ENCODE results near the gene ABHD1.
A peak's percentile ranks its signal among the peaks of the same experiment; 100 is the strongest.

The ABHD1 gene

DNA sequence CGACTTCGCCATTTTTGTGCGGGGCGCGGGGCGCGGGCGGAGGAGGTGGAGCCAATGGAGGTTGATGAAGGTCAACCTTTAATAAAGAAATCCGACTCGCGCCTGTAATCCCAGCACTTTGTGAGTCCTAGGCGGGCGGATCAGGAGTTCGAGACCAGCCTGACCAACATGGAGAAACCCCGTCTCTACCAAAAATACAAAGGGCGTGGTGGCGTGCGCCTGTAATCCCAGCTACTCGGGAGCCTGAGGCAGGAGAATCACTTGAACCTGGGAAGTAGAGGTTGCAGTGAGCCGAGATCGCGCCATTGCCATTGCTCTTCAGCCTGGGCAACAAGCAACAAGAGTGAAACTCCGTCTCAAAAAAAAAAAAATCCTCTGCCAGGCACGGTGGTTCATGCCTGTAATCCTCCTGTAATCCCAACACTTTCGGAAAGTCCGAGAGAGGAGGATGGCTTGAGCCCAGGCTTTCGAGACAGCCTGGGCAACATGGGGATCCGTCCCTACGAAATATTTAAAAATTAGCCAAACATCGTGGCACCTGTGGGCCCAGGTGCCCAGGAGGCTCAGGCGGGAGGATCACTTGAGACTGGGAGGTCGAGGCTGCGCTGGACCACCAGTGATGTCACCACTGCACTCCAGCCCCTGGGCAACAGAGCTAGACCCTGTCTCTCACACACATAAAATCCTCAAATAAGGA, 11.3 kb downstream of the ABHD1 start:
- peak overlapping the region; percentile 88 for H3K4me3 ChIP-seq (ENCODE audit: low read depth, low read length)

DNA sequence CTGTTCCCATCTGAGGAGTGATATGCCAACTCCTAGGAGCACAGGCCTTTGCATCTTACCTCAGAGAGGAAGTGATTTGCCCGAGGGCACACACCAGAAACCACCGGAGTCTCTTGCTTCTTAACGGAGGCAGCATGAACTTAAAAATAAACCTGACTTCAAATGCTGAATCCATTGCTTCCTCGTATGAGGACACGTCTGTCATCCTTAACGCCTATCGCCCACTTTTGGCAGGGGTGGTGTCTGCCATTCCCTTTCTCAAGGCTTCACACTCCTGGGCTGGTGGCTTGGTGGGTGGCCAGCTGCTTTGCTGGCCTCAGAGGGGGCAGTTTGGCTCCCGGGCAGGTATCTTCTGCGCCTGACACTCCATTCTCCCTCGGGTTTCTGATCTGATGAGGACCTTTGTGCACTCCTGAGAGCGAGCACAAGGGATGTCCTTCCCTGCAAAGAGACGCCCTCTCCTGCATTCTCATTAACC, 11.9 kb downstream of the ABHD1 start:
- no peak overlapping the region for H3K4me3 ChIP-seq (ENCODE audit: low read depth, low read length)

GRCh38 chr2:27136751-27137150, 13.1 kb downstream of the ABHD1 start:
- H3K4me3 ChIP-seq (ENCODE audit: low read depth, low read length), result no peak overlapping the region

DNA sequence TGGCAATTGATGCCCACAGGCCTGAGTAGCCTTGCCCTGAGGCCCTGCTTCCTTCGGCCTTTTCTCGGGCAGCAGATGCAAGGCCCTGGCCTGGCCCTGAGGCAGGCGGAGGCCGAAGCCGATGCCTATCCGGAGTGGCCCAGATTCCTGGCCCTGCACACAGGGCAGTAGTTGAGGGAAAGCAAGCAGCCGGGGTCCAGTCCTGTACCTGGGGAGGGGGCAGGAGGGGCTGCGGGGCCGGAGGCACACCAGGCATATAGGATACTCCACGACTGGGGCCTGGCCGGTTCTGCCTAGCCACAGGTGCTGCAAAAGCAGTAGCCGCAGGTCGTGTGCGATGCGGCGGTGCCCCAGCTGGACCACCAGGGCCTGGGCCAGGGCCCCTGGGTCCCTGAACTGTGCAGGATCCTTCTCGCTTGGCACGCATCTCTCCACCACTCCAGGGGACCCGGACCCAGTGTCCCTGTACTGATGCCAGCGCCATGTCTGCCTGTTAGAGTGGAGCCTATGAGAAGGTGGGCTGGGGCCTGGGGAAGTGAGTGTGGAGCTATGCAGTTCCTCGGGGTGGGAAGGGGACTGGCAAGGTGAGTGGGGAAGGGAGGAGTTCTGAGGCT, 13.8 kb downstream of the ABHD1 start:
- H3K4me3 ChIP-seq (ENCODE audit: low read depth, low read length), result no peak overlapping the region

- no peak overlapping the region for H3K4me3 ChIP-seq (ENCODE audit: low read depth, low read length)
These were observed 14.5 kb downstream of the ABHD1 start for GRCh38 chr2:27138111-27138510.

DNA sequence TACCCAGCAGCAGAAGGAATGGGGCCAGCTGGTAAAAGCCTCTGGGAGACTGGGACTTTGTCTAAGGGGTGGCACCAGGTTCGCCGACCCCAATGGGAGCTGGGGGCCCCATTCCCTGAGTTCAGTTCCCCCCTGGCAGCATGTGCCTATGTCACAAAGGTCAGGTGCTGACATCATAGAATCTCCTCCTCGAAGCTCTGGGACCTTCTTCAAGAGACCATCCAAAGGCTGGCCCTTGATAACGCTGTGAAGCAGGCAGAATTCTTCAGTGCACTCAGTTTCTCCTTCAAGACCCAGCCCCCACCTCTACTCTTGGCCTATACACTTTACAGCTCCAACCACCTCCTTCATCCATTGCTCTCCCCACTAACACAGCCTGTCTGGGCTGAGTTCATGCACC, 15.7 kb downstream of the ABHD1 start, which contains the start of gene PRR30:
Gene PRR30, minus strand, starts transcription at position 101 of the 400 bp plus-strand sequence. CDS start 1,081 bp downstream, outside the sequence.
- H3K4me3 ChIP-seq (ENCODE audit: low read depth, low read length), result no peak within 1 kb of the TSS

- H3K4me3 ChIP-seq (ENCODE audit: low read depth, low read length), result no peak overlapping the region
These were observed 19.7 kb downstream of the ABHD1 start for GRCh38 chr2:27143285-27143684.

- no peak overlapping the region for H3K4me3 ChIP-seq (ENCODE audit: low read depth, low read length)
These were observed 22.1 kb downstream of the ABHD1 start for GRCh38 chr2:27145682-27146081.

GRCh38 chr2:27147935-27148334, 24.3 kb downstream of the ABHD1 start:
- no peak overlapping the region for H3K4me3 ChIP-seq (ENCODE audit: low read depth, low read length)

DNA sequence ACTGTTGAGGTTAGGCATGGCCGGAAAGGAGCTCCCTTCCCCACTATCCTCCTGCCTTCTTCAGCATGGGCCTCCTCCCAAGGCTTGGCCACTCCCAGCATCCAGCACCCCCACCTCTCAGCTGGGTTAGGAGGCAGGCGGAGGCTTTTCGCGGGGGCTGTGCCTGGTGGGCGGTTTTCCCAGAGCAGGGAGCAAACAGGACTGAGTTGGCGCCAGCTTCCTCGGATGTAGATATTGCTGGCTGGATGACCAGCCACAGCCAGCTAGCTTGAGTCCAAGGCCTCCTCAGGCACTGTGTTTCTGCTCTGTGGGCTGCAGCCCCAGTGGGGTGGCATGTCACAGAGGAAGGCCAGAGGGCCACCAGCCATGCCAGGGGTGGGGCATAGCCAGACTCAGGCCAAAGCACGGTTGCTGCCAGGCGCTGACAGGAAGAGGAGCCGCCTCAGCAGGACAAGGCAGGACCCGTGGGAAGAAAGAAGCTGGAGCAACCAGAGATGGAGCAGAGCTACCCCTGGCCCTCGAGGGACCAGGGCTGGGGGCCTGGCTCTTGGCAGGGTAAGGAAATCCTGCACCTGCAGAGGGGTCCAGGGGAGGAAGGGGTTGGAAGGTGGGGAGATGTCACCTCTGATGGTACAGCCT, 25.3 kb downstream of the ABHD1 start, which contains the start of gene TCF23:
Gene TCF23, plus strand, starts transcription at position 204 of the 639 bp plus-strand sequence. Its CDS starts 130 bp downstream, at position 334.
- H3K4me3 ChIP-seq (ENCODE audit: low read depth, low read length), result no peak within 1 kb of the TSS

DNA sequence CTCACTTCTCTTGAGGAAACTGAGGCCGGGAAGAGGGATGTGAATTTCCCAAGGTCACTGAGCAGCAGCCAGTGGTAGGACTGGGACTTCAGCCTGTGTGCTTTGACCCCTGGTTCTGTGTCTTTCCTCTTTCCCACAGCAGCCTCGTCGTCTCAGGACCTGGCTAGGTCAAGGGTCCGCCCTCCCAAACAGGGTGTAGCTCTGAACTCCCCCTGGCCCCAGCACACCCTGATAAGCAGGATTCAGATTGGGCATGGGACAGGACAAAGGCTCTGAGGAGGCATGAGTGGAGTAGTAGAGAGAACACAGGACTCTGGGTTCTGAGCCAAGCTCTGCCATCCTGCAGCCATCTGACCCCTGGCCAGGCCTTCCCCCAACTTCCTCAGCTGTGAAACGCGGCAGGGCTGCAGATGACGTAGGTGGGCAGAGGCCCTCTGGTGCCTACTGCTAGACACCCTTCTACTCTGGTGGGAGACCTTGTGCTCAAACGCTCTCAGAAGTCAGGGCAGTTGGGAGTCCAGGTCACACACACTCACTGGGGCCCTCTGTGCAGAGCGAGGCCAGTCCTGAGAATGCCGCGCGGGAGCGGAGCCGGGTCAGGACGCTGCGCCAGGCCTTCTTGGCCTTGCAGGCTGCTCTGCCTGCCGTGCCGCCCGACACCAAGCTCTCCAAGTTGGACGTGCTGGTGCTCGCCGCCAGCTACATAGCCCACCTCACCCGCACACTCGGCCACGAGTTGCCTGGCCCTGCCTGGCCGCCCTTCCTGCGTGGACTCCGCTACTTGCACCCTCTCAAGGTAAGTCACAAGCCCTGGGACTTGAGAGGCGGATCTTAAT, 26.2 kb downstream of the ABHD1 start:
- H3K4me3 ChIP-seq (ENCODE audit: low read depth, low read length), result no peak overlapping the region

DNA sequence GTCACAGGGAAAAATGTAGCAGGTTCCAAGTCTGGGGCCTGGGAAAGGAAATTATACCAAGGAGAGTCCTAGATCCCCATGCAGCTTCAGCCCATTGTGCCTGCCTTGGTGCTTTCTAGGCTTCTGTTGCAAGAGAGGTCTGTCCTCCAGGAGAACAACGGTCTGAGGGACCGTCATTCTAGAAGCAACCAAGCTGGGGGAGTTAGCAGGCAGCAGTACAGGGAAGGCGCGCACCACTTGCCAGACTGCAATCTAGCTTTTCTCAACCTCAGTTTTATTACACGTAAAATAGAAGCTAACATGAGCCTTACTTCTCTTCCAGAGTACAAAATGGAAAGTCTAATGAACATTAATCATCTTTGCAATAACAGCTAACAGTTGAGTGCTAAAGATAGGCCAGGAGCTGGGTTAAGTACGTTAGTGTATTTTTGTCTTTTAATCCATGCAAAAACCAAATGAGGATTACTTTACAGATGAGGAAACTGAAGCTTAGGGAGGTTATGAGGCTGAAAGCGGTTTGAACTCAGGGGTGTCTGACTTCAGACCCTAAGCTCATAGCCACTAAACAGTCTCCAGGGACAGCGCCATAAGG, 27.1 kb downstream of the ABHD1 start:
- H3K4me3 ChIP-seq (ENCODE audit: low read depth, low read length), result no peak overlapping the region

GRCh38 chr2:27152102-27152795, 28.6 kb downstream of the ABHD1 start:
- no peak overlapping the region for H3K4me3 ChIP-seq (ENCODE audit: low read depth, low read length)

GRCh38 chr2:27152796-27153464, 29.3 kb downstream of the ABHD1 start:
- no peak overlapping the region for H3K4me3 ChIP-seq (ENCODE audit: low read depth, low read length)

GRCh38 chr2:27154488-27154887, 30.9 kb downstream of the ABHD1 start:
- H3K4me3 ChIP-seq (ENCODE audit: low read depth, low read length), result no peak overlapping the region

GRCh38 chr2:27155069-27155520, 31.5 kb downstream of the ABHD1 start:
- no peak overlapping the region for H3K4me3 ChIP-seq (ENCODE audit: low read depth, low read length)

- no peak overlapping the region for H3K4me3 ChIP-seq (ENCODE audit: low read depth, low read length)
These were observed 34.9 kb downstream of the ABHD1 start for GRCh38 chr2:27158468-27158867.

DNA sequence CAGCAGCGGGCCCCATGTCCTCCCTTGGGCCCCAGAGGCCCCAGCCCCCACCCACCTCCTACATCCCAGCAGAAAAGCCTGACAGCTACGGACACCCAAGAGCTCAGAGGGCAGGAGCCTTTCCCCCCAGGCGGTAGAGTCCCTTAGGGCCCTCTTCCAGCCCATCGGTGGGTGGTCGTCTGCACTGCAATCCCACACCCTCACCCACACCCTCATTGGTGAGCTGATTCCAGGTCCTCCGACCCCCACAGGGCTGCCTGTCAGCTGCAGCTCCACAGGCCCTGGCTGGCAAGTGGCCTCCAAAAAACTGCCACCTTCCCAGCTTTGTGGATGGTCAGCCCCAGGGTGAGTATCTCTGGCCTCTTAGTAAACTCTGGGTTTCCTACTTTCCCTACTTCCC, 35.7 kb downstream of the ABHD1 start:
- H3K4me3 ChIP-seq (ENCODE audit: low read depth, low read length), result no peak overlapping the region

- no peak overlapping the region for H3K4me3 ChIP-seq (ENCODE audit: low read depth, low read length)
These were observed 36.6 kb downstream of the ABHD1 start for GRCh38 chr2:27160191-27160590.
